ENCODE measurements around the gene SULT1E1. TPM values are rescaled to one million over a fixed set of nuclear protein-coding genes. Genes with fewer than 3 reads are reported as not detected.
"Not testable (repeated sequence)": the region's sequence is repeated elsewhere in the genome, so short reads cannot be mapped to it uniquely, and the experiment has no call there.

The SULT1E1 gene
- total RNA-seq, 3 donors from 2014 or later = 0.59 to 0.66 TPM; not detected in 1

DNA sequence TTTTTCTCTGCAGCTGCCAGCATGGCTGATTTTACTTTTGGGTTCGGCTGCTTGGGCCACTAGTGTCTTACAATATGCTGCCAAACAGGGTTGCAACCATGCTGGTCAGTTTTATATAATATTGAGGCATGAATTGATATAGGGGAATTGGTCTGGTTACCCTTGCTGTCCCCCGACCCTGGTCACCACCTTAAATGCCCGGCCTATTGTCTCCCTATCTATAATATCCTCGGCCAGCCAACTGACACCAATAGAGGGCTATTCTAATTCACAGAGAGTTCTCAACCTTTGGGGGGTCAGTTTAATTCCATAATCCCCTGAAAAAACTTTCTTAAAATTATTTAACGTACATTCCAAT, 28.7 kb downstream of the SULT1E1 start:
- Histone ChIP-seq H3K27me3 (no peaks in the 10 kb centered on the region), H3K36me3 (no peaks in the 10 kb centered on the region), H3K4me1 (peaks cover 0 to 2% of the 10 kb centered on the region in 2 donors), H3K4me3 (no peak overlapping the region), H3K9me3 (no peaks in the 10 kb centered on the region), H3K27ac (peak overlapping the region in 1 of 2 donors; percentile 15)
- intact Hi-C loops (cut with DNase I; ENCODE audit: low total_unique reads) = no loop called here
- no peak for DNase-seq (ENCODE audit: low spot score in 2 of 2)
- TF ChIP-seq CTCF (IDR thresholded peaks at IDR 0.05) (no peak), POLR2A (IDR thresholded peaks at IDR 0.05) (no peak), POLR2AphosphoS5 (IDR thresholded peaks at IDR 0.05) (no peak)

GRCh38 chr4:69830560-69831269, 29.2 kb downstream of the SULT1E1 start:
- no peak for DNase-seq (ENCODE audit: low spot score in 2 of 2)
- TF ChIP-seq POLR2A (IDR thresholded peaks at IDR 0.05) (no peak), CTCF (IDR thresholded peaks at IDR 0.05) (no peak), POLR2AphosphoS5 (IDR thresholded peaks at IDR 0.05) (no peak)
- Histone ChIP-seq H3K27me3 (no peaks in the 10 kb centered on the region), H3K4me3 (no peak overlapping the region), H3K4me1 (peaks cover 0 to 2% of the 10 kb centered on the region in 2 donors), H3K9me3 (no peaks in the 10 kb centered on the region), H3K36me3 (no peaks in the 10 kb centered on the region), H3K27ac (no peak overlapping the region)
- intact Hi-C loops (cut with DNase I; ENCODE audit: low total_unique reads) = no loop called here

DNA sequence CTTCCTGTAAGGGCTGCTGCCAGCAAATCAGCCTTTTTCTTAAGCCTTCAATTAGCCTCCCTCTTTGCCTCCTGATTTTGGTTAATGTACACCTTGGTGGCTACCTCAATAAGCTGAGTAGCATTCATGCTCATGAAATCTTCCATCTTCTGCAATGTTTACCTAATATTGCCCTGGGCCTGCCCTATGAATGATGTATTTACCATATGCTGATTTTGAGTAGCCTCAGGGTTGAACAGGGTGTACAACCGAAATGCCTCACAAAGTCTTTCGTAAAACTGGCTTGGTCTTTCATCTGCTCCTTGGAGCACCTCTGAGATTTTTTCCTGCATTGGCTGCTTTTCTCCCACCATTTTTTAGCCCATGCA, 29.8 kb downstream of the SULT1E1 start:
- H3K36me3 ChIP-seq = no peaks in the 10 kb centered on the region
- H3K4me3 ChIP-seq = no peak overlapping the region
- no peak for TF ChIP-seq CTCF (IDR thresholded peaks at IDR 0.05)
- no peak for TF ChIP-seq POLR2AphosphoS5 (IDR thresholded peaks at IDR 0.05)
- TF ChIP-seq POLR2A (IDR thresholded peaks at IDR 0.05) = no peak
- DNase-seq (ENCODE audit: low spot score in 2 of 2) = no peak
- intact Hi-C loops (cut with DNase I; ENCODE audit: low total_unique reads) = no loop called here
- H3K27ac ChIP-seq = no peak overlapping the region
- H3K9me3 ChIP-seq = no peaks in the 10 kb centered on the region
- H3K27me3 ChIP-seq = no peaks in the 10 kb centered on the region
- peaks cover 0 to 2% of the 10 kb centered on the region in 2 donors for H3K4me1 ChIP-seq

- Histone ChIP-seq H3K27me3 (no peaks in the 10 kb centered on the region), H3K36me3 (no peaks in the 10 kb centered on the region), H3K4me1 (peaks cover 0 to 2% of the 10 kb centered on the region in 2 donors), H3K27ac (no peak overlapping the region), H3K4me3 (no peak overlapping the region), H3K9me3 (no peaks in the 10 kb centered on the region)
- no peak for DNase-seq (ENCODE audit: low spot score in 2 of 2)
- TF ChIP-seq CTCF (IDR thresholded peaks at IDR 0.05) (no peak), POLR2A (IDR thresholded peaks at IDR 0.05) (no peak), POLR2AphosphoS5 (IDR thresholded peaks at IDR 0.05) (no peak)
- intact Hi-C loops (cut with DNase I; ENCODE audit: low total_unique reads) = no loop called here
Measured at GRCh38 chr4:69829678-69830077, 30.3 kb downstream of the SULT1E1 start.

GRCh38 chr4:69828828-69829227, 31.1 kb downstream of the SULT1E1 start:
- intact Hi-C loops (cut with DNase I; ENCODE audit: low total_unique reads) = no loop called here
- no peak overlapping the region for H3K4me3 ChIP-seq
- no peaks in the 10 kb centered on the region for H3K27me3 ChIP-seq
- TF ChIP-seq CTCF (IDR thresholded peaks at IDR 0.05) (no peak), POLR2A (IDR thresholded peaks at IDR 0.05) (no peak)
- no peaks in the 10 kb centered on the region for H3K36me3 ChIP-seq
- peaks cover 0 to 2% of the 10 kb centered on the region in 2 donors for H3K4me1 ChIP-seq
- no peaks in the 10 kb centered on the region for H3K9me3 ChIP-seq
- DNase-seq (ENCODE audit: low spot score in 2 of 2) = no peak
- no peak overlapping the region for H3K27ac ChIP-seq

GRCh38 chr4:69825056-69825455, 34.9 kb downstream of the SULT1E1 start:
- H3K4me3 ChIP-seq = peak overlapping the region in 1 of 3 donors; percentile 17
- H3K27ac ChIP-seq; H3K36me3 ChIP-seq; DNase-seq (ENCODE audit: low spot score in 2 of 2); intact Hi-C loops (cut with DNase I; ENCODE audit: low total_unique reads); H3K4me1 ChIP-seq; H3K9me3 ChIP-seq; H3K27me3 ChIP-seq: not testable (repeated sequence)

Data from breast epithelium (tissue), 4 donors.